Tibial artery (tissue), 4 donors: ENCODE measurements around the gene SENP5.

Experiments
- DNase-seq, 2 donors: peaks; one replicate each; pipeline ENCODE4 v3.0.0-alpha.2; 2019
- H3K27ac ChIP-seq, 2 donors: fragments of 200-600 bp; sonication (generic) in 1 of 2; 1 replicate in 1 of 2; 2 replicates in 1 of 2; pipeline ENCODE4 v1.5.1; 2018 to 2019; ENCODE audit warnings: mild to moderate bottlenecking in 1 of 2
- H3K27me3 ChIP-seq, 2 donors: fragments of 200-600 bp; sonication (generic) in 1 of 2; one replicate each; pipeline versions ENCODE4 v1.5.1 to v1.6.0; 2016 to 2019
- H3K36me3 ChIP-seq, 3 donors: fragments of 200-600 bp; sonication (generic) in 2 of 3; one replicate each; pipeline ENCODE4 v1.5.1; 2016 to 2019; ENCODE audit warnings: mild to moderate bottlenecking in 2 of 3
- H3K4me1 ChIP-seq, 4 donors: fragments of 200-600 bp; sonication (generic) in 2 of 4; 1 replicate in 3 of 4; 2 replicates in 1 of 4; pipeline ENCODE4 v1.5.1; 2016 to 2019
- H3K4me3 ChIP-seq, 2 donors: fragments of 200-600 bp; sonication (generic) in 1 of 2; 1 replicate in 1 of 2; 2 replicates in 1 of 2; pipeline ENCODE4 v1.5.1; 2018 to 2019; ENCODE audit warnings: mild to moderate bottlenecking in 2 of 2
- H3K9me3 ChIP-seq, 3 donors: fragments of 200-600 bp; sonication (generic) in 1 of 3; one replicate each; pipeline ENCODE4 v1.5.1; 2016 to 2019
- intact Hi-C: fragments of 100-400 bp; cut with DNase I; formaldehyde crosslinking; loops from one replicate; pipeline ENCODE4 v1.15.0; 2023; ENCODE audit warnings: low total_unique reads
- TF ChIP-seq, protein P1 (sequence below), 2 experiments: fragments of 200-600 bp in 1 of 2; fragments of 450-650 bp in 1 of 2; IDR thresholded peaks; one replicate each; pipeline ENCODE4 v1.5.1; 2017 to 2019; ENCODE audit warnings: antibody characterized with exemption in 2 of 2, mild to moderate bottlenecking in 1 of 2, moderate library complexity in 1 of 2

The SENP5 gene

DNA sequence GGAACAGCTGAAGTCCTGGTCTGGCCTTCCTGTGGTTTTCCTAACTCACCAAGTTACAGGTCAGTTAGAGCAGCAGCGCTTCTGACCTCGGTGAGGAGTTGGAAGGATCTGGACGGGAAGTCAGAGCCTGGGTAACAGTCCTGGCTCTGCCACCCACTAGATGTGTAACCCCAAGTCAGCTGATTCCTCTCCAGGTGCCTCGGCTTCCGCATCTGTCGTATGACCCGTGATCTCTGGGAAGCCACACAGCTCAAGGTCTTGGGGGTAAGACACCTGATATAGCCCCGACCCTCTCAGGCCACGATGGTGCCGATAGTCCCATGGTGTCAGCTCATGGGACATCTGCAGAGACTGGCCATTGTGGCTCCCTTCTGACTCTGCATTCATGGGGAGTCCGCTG lies 109.2 kb downstream of the SENP5 start:
- no peaks in the 10 kb centered on the region for H3K36me3 ChIP-seq
- H3K4me3 ChIP-seq, result no peak overlapping the region
- TF ChIP-seq, protein P1, sequence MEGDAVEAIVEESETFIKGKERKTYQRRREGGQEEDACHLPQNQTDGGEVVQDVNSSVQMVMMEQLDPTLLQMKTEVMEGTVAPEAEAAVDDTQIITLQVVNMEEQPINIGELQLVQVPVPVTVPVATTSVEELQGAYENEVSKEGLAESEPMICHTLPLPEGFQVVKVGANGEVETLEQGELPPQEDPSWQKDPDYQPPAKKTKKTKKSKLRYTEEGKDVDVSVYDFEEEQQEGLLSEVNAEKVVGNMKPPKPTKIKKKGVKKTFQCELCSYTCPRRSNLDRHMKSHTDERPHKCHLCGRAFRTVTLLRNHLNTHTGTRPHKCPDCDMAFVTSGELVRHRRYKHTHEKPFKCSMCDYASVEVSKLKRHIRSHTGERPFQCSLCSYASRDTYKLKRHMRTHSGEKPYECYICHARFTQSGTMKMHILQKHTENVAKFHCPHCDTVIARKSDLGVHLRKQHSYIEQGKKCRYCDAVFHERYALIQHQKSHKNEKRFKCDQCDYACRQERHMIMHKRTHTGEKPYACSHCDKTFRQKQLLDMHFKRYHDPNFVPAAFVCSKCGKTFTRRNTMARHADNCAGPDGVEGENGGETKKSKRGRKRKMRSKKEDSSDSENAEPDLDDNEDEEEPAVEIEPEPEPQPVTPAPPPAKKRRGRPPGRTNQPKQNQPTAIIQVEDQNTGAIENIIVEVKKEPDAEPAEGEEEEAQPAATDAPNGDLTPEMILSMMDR (IDR thresholded peaks at IDR 0.05), result no peak
- peaks cover 0 to 3% of the 10 kb centered on the region in 2 donors for H3K27me3 ChIP-seq
- no peaks in the 10 kb centered on the region for H3K9me3 ChIP-seq
- no peak overlapping the region for H3K27ac ChIP-seq
- DNase-seq, result no peak
- H3K4me1 ChIP-seq, result no peaks in the 10 kb centered on the region
- intact Hi-C loops, result loop anchor here (5.0 kb wide), 1 partner anchor 210 kb away; no protein-coding TSS in a partner anchor

DNA sequence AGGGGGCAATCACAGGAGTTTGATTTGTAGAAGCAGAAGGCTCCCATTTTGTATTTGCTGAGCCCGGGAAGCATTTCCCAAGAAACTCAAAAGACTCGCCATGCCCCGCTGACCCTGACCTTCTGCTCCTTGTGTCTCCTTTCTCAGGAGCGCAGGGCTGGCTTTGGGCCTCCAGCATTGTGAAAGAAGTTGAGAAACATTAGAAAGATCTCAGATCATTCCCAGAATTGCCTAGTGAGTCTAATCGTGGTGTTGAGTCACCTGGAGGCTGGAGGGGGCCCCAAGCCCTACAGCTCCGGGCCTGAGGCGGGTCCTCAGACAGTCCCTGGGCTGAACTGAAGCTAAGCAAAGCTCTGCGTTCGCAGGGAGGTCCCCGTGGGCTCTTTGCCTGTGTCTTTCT lies 111.8 kb downstream of the SENP5 start:
- Histone ChIP-seq H3K27ac (no peak overlapping the region), H3K9me3 (peaks cover 0 to 4% (median 0%) of the 10 kb centered on the region in 3 donors), H3K27me3 (peaks cover 0 to 3% of the 10 kb centered on the region in 2 donors), H3K4me3 (no peak overlapping the region), H3K4me1 (no peaks in the 10 kb centered on the region), H3K36me3 (no peaks in the 10 kb centered on the region)
- TF ChIP-seq, protein P1 (IDR thresholded peaks at IDR 0.05), result no peak
- intact Hi-C loops, result loop anchor here (5.0 kb wide), 1 partner anchor 208 kb away; no protein-coding TSS in a partner anchor
- DNase-seq, result no peak

DNA sequence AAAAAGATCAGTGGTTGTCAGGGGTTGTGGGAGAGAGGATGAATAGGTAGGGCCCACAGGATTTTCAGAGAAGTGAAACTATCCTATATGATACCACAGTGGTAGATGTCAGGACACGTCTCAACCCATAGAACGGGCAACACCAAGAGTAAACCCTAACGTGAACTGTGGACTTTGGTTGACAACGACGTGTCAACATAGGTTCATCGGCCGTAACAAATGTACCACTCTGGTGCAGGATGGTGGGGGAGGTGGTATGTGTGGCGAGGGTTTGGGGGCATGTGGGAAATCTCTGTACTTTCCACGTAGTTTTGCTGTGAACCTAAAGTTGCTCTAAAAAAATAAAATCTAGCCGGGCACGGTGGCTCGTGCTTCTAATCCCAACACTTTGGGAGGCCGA lies 113.9 kb downstream of the SENP5 start:
- intact Hi-C loops, result no loop called here
- Histone ChIP-seq H3K27ac (no peak overlapping the region), H3K4me1 (no peaks in the 10 kb centered on the region), H3K27me3 (peaks cover 0 to 12% of the 10 kb centered on the region in 2 donors), H3K4me3 (no peak overlapping the region), H3K9me3 (peaks cover 0 to 4% (median 0%) of the 10 kb centered on the region in 3 donors), H3K36me3 (no peaks in the 10 kb centered on the region)
- no peak for DNase-seq
- TF ChIP-seq, protein P1 (IDR thresholded peaks at IDR 0.05), result no peak

DNA sequence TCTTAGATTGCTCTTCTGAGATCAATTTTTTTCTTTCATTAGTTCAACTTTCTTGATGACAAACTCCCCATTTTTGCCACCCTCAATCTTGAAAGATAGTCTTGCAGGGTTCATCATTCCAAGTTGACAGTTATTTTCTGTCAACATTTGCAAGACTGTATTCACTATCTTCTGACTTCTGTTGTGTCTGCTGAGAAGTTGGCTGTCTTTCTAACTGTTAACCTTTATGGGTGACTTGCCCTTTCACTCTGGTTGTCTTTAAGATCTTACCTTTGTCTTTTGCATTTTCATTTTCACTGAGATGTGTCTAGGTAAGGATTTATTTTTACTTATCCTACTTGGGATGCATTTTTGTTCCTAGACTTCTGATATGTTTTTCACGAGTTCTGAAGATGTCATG lies 115.5 kb downstream of the SENP5 start:
- TF ChIP-seq, protein P1 (IDR thresholded peaks at IDR 0.05), result no peak
- no peaks in the 10 kb centered on the region for H3K4me1 ChIP-seq
- H3K4me3 ChIP-seq, result no peak overlapping the region
- DNase-seq, result no peak
- no peaks in the 10 kb centered on the region for H3K36me3 ChIP-seq
- H3K27me3 ChIP-seq, result peaks cover 0 to 9% of the 10 kb centered on the region in 2 donors
- no peak overlapping the region for H3K27ac ChIP-seq
- peaks cover 0 to 4% (median 0%) of the 10 kb centered on the region in 3 donors for H3K9me3 ChIP-seq
- intact Hi-C loops, result no loop called here
